ENCODE results near the gene KCNA10. TPM values are rescaled to one million over a fixed set of nuclear protein-coding genes. Genes with fewer than 3 reads are reported as not detected.

Gene KCNA10
- total RNA-seq, 1 donor from 2014 or later = not detected

GRCh38 chr1:110477445-110477957 is 41.5 kb downstream of the KCNA10 start:
- peak; percentile 16 for TF ChIP-seq CTCF (IDR thresholded peaks at IDR 0.05; ENCODE audit: partially characterized antibody, unreplicated experiment)
- H3K27ac Mint-ChIP-seq (ENCODE audit: unreplicated experiment) = no peak overlapping the region
- no peak for DNase-seq
- H3K27me3 Mint-ChIP-seq (ENCODE audit: unreplicated experiment) = peaks cover 10% of the 10 kb centered on the region
- H3K36me3 Mint-ChIP-seq (ENCODE audit: unreplicated experiment) = no peaks in the 10 kb centered on the region
- no peaks in the 10 kb centered on the region for H3K4me1 Mint-ChIP-seq (ENCODE audit: low read depth, unreplicated experiment)
- H3K4me3 Mint-ChIP-seq (ENCODE audit: unreplicated experiment) = no peak overlapping the region
- H3K9me3 Mint-ChIP-seq (ENCODE audit: unreplicated experiment) = peaks cover 5% of the 10 kb centered on the region

GRCh38 chr1:110477041-110477440 is 41.9 kb downstream of the KCNA10 start:
- Mint-ChIP-seq H3K36me3 (ENCODE audit: unreplicated experiment) (no peaks in the 10 kb centered on the region), H3K4me1 (ENCODE audit: low read depth, unreplicated experiment) (no peaks in the 10 kb centered on the region)

GRCh38 chr1:110476028-110476765 is 42.8 kb downstream of the KCNA10 start:
- H3K27ac Mint-ChIP-seq (ENCODE audit: unreplicated experiment) = no peak overlapping the region
- H3K4me3 Mint-ChIP-seq (ENCODE audit: unreplicated experiment) = no peak overlapping the region
- no peaks in the 10 kb centered on the region for H3K36me3 Mint-ChIP-seq (ENCODE audit: unreplicated experiment)
- no peak for TF ChIP-seq CTCF (IDR thresholded peaks at IDR 0.05; ENCODE audit: partially characterized antibody, unreplicated experiment)
- DNase-seq = no peak
- no peaks in the 10 kb centered on the region for H3K4me1 Mint-ChIP-seq (ENCODE audit: low read depth, unreplicated experiment)
- peaks cover 5% of the 10 kb centered on the region for H3K9me3 Mint-ChIP-seq (ENCODE audit: unreplicated experiment)
- peaks cover 10% of the 10 kb centered on the region for H3K27me3 Mint-ChIP-seq (ENCODE audit: unreplicated experiment)

More at GRCh38 chr1:110477041-110477440, 41.9 kb downstream of the KCNA10 start:
- Mint-ChIP-seq H3K27me3 (ENCODE audit: unreplicated experiment) (peaks cover 10% of the 10 kb centered on the region), H3K4me3 (ENCODE audit: unreplicated experiment) (no peak overlapping the region), H3K9me3 (ENCODE audit: unreplicated experiment) (peaks cover 3% of the 10 kb centered on the region), H3K27ac (ENCODE audit: unreplicated experiment) (no peak overlapping the region)
- TF ChIP-seq CTCF (IDR thresholded peaks at IDR 0.05; ENCODE audit: partially characterized antibody, unreplicated experiment) = no peak
- DNase-seq = no peak

- Mint-ChIP-seq H3K27me3 (ENCODE audit: unreplicated experiment) (peaks cover 10% of the 10 kb centered on the region), H3K4me3 (ENCODE audit: unreplicated experiment) (no peak overlapping the region), H3K27ac (ENCODE audit: unreplicated experiment) (no peak overlapping the region), H3K4me1 (ENCODE audit: low read depth, unreplicated experiment) (no peaks in the 10 kb centered on the region), H3K36me3 (ENCODE audit: unreplicated experiment) (no peaks in the 10 kb centered on the region), H3K9me3 (ENCODE audit: unreplicated experiment) (peaks cover 5% of the 10 kb centered on the region)
- no peak for TF ChIP-seq CTCF (IDR thresholded peaks at IDR 0.05; ENCODE audit: partially characterized antibody, unreplicated experiment)
- DNase-seq = no peak
Observed at GRCh38 chr1:110475362-110476027, 43.5 kb downstream of the KCNA10 start.

GRCh38 chr1:110474444-110474843 is 44.5 kb downstream of the KCNA10 start:
- DNase-seq = no peak
- no peaks in the 10 kb centered on the region for H3K36me3 Mint-ChIP-seq (ENCODE audit: unreplicated experiment)
- no peak for TF ChIP-seq CTCF (IDR thresholded peaks at IDR 0.05; ENCODE audit: partially characterized antibody, unreplicated experiment)
- no peaks in the 10 kb centered on the region for H3K4me1 Mint-ChIP-seq (ENCODE audit: low read depth, unreplicated experiment)
- H3K27me3 Mint-ChIP-seq (ENCODE audit: unreplicated experiment) = peaks cover 10% of the 10 kb centered on the region
- no peak overlapping the region for H3K4me3 Mint-ChIP-seq (ENCODE audit: unreplicated experiment)
- no peak overlapping the region for H3K27ac Mint-ChIP-seq (ENCODE audit: unreplicated experiment)
- H3K9me3 Mint-ChIP-seq (ENCODE audit: unreplicated experiment) = peaks cover 2% of the 10 kb centered on the region
